Measurements from ENCODE around the gene STK32B.

DNA sequence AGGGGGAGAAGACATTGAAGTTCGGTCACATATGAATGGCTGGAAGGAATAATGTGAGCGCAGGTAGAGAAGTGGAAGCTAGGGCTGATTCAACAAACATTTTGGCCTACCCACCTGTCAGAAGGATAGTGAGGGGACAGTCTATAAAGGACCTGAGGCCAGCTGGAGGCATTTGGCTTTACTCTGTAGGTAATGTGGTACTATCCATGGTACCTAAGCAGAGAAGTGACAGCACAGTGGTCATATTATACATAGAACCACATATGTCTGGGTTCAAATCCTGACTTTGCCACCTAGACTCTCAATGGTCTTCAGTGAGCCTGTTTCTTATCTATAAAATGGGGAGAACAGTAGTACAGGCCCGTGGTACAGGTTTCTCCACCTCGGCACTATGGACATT, 400.0 kb downstream of the STK32B start:
- TF ChIP-seq GABPA (IDR thresholded peaks at IDR 0.05; ENCODE audit: low read depth) (no peak), RAD21 (IDR thresholded peaks at IDR 0.05; ENCODE audit: low read length) (no peak), MEF2A (IDR thresholded peaks at IDR 0.05; ENCODE audit: borderline replicate concordance, low read depth) (no peak)
- TF ChIP-seq, protein P1, sequence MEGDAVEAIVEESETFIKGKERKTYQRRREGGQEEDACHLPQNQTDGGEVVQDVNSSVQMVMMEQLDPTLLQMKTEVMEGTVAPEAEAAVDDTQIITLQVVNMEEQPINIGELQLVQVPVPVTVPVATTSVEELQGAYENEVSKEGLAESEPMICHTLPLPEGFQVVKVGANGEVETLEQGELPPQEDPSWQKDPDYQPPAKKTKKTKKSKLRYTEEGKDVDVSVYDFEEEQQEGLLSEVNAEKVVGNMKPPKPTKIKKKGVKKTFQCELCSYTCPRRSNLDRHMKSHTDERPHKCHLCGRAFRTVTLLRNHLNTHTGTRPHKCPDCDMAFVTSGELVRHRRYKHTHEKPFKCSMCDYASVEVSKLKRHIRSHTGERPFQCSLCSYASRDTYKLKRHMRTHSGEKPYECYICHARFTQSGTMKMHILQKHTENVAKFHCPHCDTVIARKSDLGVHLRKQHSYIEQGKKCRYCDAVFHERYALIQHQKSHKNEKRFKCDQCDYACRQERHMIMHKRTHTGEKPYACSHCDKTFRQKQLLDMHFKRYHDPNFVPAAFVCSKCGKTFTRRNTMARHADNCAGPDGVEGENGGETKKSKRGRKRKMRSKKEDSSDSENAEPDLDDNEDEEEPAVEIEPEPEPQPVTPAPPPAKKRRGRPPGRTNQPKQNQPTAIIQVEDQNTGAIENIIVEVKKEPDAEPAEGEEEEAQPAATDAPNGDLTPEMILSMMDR (IDR thresholded peaks at IDR 0.05) = no peak
- TF ChIP-seq, protein P2, sequence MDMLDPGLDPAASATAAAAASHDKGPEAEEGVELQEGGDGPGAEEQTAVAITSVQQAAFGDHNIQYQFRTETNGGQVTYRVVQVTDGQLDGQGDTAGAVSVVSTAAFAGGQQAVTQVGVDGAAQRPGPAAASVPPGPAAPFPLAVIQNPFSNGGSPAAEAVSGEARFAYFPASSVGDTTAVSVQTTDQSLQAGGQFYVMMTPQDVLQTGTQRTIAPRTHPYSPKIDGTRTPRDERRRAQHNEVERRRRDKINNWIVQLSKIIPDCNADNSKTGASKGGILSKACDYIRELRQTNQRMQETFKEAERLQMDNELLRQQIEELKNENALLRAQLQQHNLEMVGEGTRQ (IDR thresholded peaks at IDR 0.05; ENCODE audit: borderline replicate concordance, low read depth, low read length) = no peak
- TF ChIP-seq, protein P3, sequence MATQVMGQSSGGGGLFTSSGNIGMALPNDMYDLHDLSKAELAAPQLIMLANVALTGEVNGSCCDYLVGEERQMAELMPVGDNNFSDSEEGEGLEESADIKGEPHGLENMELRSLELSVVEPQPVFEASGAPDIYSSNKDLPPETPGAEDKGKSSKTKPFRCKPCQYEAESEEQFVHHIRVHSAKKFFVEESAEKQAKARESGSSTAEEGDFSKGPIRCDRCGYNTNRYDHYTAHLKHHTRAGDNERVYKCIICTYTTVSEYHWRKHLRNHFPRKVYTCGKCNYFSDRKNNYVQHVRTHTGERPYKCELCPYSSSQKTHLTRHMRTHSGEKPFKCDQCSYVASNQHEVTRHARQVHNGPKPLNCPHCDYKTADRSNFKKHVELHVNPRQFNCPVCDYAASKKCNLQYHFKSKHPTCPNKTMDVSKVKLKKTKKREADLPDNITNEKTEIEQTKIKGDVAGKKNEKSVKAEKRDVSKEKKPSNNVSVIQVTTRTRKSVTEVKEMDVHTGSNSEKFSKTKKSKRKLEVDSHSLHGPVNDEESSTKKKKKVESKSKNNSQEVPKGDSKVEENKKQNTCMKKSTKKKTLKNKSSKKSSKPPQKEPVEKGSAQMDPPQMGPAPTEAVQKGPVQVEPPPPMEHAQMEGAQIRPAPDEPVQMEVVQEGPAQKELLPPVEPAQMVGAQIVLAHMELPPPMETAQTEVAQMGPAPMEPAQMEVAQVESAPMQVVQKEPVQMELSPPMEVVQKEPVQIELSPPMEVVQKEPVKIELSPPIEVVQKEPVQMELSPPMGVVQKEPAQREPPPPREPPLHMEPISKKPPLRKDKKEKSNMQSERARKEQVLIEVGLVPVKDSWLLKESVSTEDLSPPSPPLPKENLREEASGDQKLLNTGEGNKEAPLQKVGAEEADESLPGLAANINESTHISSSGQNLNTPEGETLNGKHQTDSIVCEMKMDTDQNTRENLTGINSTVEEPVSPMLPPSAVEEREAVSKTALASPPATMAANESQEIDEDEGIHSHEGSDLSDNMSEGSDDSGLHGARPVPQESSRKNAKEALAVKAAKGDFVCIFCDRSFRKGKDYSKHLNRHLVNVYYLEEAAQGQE (IDR thresholded peaks at IDR 0.05; ENCODE audit: low read depth, low read length) = no peak

Measured in SK-N-SH (cell line).